ENCODE results near the gene PABPN1.

Gene PABPN1

DNA sequence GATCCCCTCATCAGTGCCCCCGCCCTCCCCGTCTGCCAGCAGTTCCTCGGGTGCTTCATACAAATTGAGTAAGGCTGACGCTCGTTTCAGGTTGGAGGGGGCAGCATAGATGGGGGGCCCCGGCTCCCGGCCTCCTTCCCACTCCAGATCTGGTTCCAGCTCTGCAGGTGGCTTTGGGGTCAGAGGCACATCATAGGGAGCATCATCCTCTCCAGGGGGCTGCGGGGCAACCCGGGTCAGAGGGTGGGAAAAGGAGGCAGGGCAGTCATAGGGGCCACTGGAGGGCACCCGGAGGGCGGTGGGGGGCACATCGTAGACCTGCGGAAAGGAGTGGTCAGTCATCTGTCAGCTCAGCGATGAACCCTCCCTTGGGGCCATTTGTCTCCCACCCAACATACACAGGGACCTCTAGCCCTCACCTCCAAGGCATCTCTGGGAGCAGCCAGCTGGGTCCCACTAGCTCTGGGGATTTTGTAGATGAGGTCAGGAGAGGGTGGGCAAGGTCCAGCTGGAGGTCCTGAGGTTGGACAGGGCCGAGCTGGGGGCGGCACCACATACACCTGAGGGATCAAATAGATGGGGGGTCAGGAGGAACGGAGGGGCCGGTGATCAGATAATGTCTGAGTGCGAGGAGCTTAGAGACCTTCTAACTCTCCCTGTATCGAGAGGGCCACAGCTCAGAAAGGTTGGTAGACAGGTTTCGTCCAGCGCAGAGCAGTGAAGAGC, 38.6 kb downstream of the PABPN1 start:
- DNase-seq: no peak

DNA sequence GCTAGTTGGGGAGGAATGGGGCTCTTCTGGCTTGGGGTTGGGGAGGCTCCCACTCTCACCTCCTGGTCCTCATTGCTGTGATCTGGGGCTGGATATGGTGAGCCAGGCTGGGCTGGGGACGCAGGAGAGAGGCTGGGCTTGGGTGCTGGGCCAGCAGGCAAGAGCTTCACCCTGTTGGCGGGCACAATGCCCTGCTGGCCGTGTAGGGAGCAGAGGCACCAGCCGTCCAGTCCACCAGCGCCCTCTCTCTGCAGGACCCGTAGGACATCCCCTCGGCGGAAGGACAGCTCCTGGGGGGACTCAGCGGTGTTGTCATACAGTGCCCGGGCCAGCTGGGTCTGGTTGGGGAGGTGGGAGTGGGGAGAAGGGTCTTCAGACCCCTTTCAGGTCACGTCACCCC, 39.2 kb downstream of the PABPN1 start:
- no peak for DNase-seq

DNA sequence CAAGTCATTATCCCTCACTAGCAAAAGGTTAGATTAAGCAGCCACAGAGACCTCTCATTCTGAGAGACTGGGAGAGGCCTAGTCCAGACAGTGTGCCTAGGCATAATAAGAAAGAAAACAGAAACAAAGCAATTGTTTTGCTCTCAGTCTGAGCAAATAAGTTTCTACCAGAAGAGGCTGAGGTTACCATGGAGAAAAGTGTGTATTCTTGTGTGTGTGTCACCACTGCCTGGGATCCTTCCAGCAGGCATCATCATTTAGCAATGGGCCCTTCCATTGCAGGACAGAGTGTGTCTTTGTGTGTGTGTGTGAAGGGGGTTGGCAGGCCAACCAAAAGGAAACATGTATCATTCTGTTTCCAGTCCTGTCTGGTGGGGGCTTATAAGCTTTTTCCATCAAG, 40.1 kb downstream of the PABPN1 start:
- DNase-seq: no peak

DNA sequence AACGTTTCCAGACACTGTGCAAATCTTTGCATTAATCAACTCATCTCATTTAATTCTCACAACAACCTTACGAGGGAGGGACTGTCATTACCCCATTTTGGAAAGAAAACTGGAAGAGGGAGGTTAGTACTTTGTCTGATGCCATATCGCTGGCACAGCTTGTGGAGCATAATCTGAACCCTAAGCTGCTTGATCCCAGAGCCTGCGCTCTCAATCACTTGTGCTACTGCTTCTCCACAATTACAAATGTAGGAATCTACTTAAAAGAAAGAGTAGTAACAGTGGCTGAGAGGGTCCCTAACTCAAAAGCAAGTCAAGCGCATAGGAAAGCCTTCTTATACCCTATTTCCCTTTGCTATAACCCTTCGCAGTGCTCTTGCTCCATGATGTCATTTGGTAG, 40.5 kb downstream of the PABPN1 start:
- DNase-seq: no peak

DNA sequence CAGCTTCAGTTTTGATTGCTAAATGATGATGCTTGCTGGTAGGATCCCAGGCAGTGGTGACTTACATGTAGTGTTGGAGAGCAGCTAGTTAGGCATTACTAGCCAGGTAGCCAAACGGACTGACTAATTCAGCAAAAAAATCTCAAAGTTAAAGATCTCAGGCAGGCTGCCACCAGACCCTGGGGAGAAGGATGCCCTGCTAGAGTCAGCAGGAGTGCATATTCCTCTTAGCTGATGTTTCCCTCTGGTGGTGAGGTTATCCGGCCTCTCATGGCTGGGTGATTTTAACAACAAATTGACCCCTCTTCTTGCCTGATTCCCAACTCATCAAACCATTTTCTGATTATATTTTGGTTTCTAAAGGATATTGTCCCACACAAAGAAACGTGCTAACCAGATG, 40.9 kb downstream of the PABPN1 start:
- no peak for DNase-seq

DNA sequence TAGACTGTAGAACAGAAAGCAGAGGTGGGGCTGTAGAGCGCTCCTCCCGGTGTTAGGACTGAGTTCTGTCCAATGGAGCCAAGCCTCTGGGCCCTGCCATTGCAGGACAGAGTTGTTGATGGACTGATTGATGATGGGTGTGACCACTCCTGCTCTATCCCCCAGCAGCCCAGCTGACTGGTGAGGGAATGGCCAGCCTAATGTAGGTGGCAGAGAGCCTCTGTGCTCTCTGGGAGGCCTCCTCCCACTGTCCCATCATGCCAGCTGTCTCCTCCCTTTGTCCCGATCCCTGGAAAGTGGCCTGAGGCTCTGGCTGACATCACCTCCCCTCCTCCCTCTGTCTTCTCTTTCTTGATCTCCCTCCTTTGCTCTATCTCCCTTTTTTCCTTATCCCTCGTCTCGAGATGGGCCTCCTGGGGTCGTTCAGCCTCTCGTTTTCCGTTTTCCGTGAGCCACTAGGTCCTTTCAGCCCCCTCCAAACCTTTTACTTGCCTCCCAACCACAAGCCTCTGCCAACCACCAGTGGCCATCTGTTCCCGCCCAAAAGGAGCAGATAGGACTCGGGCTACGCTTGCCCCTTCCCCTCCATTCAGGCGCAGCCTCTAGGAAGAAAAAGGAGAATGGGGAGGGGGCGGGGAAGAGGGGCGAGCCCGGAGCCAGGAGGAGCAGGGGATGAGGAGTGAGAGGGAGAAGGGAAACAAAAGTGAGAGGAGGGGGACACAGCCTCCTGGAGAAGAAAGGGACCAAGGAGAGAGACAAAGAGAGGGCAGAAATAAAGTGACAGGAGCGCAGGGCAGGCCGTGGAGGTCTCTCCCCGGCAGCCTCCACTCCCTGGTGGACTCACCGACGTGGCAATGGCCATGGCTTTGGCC, 43.1 kb downstream of the PABPN1 start:
- no peak for DNase-seq

DNA sequence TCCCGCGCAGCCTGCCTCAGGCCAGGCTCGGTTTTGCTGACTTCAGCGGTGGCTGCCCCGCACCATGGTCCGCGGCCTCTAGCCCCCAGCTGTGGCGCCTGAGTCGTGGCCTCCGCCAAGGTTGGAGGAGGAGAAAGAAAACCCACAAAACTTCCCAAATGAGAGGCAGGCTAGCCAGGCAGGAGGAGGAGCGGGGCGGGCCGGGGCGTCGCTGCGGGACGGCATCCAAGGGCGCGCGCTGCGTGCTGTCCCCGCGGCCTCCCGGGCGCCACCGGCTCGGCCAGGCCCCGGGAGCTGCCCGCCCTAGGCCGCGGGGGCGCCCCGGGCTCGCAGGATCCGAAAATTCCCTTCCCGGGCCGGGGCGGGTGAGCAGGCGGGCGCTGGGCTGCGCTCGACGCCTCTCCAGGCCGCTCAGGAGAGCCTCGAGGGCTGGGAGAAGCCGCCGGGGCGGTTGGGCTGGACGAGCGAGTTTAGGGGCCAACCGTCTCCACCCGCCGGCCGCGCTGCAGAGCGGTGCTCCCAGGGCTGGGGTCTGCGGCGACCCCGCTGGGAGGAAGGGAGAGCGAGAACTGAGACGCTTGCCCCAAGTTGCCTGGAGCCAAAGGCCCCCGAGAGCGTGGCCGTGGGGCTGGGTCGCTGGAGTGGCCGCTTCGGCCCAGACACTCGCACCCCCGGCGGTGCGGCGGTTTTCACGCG, 43.9 kb downstream of the PABPN1 start, which contains the start of gene EFS:
Gene EFS, minus strand, starts transcription at position 137 of the 696 bp plus-strand sequence. CDS start 147 bp downstream, outside the sequence.
- DNase-seq: no peak

DNA sequence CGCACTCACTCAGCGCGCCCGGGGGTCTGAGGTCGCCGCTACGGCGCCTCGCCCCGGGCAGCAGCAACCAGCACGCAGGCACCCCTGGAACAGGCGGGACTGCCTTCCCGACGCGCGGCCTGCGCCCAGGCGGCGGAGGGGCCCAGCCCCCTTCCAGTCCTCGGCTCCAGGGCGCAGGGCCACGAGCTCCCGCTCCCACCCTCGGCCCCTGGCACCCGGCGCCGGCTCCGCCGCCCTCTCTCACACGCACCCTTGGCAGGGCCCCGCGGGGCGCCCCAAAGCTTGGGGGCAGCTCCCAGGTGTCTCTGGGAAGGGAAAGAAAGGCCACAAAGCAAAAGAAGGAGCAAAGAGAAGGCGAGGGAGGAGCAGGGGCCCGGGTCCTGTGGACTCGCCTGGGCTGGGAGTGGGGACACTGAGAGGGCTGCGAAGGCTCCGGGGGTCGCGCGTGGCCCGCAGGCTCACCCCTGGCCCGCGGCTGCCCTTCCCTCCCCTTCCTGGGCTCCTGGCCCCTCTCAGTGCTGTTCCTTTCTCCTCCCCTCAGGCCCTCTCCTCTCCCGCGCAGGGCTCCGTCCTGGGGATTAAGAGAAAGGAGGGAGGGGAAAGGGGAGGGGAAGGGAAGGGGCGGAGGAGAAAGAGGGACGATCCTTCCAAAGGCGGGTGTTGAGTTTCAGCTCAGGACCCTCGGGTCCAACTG, 44.6 kb downstream of the PABPN1 start:
- no peak for DNase-seq

DNA sequence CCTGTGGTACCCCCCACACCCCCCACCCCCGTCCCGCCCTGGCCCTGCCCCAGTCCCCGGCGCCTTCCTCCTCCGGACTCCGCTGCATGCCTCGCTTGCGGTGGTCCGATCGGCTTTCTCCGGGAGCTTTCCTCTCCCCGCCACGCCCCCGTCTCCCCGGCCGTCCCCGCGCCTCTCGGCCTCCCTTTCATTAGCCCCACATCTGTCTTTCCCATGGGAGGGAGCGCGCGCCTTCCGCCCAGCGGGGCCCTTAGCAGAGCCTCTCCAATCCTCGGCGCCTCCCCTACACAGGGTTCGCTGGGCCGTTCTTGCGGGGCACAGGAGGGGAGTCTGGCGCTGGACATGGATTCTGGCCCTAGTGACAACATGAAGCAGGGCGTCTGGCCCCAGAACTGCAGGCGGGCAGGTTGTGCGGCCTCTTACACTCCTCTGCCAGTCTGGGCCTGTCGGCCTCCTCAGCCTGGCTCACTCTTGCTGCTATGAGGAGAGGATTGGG, 45.2 kb downstream of the PABPN1 start:
- no peak for DNase-seq

DNA sequence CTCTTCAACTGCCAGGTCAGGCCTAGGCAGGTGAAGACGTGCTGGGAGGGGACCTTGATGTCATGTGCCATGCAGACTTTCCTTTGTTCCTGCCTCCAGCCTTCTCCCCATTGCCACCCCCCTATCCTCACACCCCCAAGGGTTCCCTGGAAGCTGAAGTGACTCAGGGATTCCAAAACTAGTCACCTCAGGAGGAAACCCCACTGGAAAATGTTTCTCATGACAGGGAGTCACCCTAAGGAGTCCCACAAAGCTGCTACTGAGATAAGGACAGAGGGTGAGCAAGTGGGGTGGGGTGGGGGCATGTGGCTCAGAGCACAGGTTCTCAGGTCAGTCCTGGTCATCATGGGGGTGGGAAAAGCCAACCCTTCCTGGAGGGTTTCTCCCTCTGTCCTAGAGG, 49.0 kb downstream of the PABPN1 start:
- DNase-seq: no peak

DNA sequence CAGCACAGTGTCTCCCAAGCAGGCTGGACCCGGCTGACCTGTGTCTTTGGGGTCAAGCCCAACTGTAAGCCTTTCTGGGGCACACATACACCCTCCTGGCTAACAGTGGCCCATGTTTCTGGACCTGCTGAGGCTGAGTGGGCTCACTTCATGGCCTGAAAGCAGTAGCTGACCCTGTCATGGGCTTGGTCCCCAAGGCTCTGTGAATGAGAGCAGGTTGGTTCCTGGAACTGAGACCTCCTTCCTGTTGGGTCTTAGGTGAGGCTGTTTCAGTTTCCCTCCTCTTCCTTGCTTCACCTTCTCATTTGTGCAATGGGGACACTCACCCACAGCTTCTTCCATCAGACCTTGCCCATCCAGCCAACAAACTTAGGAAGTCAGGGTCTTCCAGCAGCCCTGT, 50.6 kb downstream of the PABPN1 start:
- DNase-seq: no peak

DNA sequence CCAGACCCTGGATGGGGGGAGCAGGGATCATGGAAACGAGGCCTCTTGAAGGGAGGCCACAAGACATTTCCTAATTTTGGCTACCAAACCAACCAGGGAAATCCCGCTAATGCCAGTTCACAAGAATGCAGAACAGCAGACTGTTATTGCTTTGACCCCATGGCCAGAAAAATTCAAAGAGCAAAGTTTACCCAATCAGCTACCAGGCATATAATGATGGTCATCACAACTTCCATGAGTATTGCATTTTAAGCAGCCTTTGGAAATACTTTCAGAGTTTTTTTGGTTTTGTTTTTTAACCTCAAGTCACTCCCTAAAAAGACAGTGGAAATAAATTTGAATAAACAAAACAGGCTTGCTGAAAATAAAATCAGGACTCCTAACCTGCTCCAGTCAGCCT, 51.3 kb downstream of the PABPN1 start, which contains the start of gene IL25:
Gene IL25, plus strand, starts transcription at position 301 of the 400 bp plus-strand sequence.
- DNase-seq: no peak

DNA sequence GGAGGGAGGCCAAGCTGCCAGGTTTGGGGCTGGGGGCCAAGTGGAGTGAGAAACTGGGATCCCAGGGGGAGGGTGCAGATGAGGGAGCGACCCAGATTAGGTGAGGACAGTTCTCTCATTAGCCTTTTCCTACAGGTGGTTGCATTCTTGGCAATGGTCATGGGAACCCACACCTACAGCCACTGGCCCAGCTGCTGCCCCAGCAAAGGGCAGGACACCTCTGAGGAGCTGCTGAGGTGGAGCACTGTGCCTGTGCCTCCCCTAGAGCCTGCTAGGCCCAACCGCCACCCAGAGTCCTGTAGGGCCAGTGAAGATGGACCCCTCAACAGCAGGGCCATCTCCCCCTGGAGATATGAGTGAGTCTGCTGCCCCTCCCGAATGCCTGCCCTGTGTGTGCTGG, 51.8 kb downstream of the PABPN1 start:
- DNase-seq: no peak
